CD4-positive, alpha-beta T cell treated with Interleukin-1 beta for 1 hour (primary cell): Measurements from ENCODE around the gene HSPA1B.
"Not testable (repeated sequence)": the region's sequence is repeated elsewhere in the genome, so short reads cannot be mapped to it uniquely, and the experiment has no call there.

Experiments used
- DNase-seq, 2 donors: peaks; one replicate each; pipeline ENCODE4 v3.0.0-alpha.2; 2020 to 2022

The HSPA1B gene

GRCh38 chr6:31799781-31800180, 27.8 kb upstream of the HSPA1B start:
- no peak for DNase-seq

DNA sequence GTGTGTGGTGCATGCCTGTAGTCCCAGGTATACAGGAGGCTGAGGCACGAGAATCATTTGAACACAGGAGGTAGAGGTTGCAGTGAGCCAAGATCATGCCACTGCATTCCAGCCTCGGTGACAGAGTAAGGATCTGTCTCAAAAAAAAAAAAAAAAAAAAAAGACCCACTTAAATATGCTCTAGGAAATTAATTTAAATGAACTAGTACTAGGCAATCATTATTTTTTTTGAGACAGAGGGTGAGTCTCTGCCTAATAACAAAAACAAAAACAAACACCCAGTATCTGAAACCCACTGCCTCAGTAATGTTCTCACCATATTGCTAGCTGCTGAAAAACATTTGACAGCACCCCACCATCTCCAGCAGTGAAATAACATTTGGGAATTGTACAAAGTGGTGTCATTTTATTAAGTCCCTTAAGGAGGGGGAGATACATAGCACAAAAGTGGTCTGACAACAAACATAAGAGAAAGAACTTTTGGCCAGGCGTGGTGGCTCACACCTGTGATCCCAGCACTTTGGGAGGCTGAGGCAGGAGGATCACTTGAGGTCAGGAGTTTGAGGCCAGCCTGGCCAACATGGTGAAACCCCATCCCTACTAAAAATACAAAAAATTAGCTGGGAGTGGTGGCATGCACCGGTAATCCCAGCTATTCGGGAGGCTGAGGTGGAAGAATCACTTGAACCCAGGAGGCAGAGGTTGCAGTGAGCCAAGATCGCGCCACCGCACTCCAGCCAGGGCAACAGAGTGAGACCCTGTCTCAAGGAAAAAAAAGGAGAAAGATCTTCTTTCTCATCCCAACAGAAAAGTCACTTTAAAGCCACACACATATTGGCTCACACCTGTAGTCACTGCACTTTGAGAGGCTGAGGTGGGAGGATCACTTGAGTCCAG, 26.3 kb upstream of the HSPA1B start:
- DNase-seq = not testable (repeated sequence)

DNA sequence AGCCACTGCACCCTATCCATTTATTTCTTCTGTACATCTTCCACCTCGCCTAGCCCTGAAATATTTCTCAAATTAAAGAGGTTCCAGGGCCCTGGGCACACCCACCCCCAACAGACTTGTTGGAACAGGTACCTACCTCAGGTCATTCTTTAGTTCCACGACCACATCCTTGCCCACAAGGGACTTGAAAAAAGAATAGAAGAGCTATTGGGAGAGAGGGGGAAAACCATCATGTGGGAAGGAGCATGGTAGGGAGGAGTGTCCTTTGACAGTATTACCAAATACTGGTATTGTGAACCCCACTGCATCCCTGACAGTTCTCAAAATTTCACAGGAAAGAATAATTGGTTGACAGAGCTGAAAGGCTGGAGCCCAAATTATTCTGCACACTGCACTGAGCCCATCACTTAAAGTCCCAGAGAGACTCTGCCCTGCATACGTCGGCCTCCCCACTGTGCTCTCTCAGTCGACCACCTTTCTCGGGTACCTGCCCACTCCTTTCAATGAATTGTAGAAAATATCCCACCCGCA, 21.5 kb upstream of the HSPA1B start:
- DNase-seq = no peak

GRCh38 chr6:31806470-31807272, 20.9 kb upstream of the HSPA1B start, which contains the start of gene LSM2:
TSS of gene LSM2 (minus strand) at chr6:31806966. CDS start at chr6:31806757, 209 bp downstream.
- DNase-seq = peak; percentile 96 to 98

DNA sequence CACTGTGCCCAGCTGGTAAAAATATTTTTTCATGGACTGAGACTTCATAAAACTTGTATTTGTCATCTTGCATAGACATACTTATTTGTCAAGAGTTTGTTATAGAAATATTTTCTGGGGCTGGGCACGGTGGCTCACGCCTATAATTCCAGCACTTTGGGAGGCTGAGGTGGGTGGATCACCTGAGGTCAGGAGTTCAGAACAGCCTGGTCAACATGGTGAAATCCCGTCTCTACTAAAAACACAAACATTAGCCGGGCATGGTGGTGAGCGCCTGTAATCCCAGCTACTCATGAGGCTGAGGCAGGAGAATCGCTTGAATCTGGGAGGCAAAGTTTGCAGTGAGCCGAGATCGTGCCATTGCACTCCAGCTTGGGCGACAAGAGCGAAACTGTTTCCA, 18.9 kb upstream of the HSPA1B start:
- DNase-seq = not testable (repeated sequence)

DNA sequence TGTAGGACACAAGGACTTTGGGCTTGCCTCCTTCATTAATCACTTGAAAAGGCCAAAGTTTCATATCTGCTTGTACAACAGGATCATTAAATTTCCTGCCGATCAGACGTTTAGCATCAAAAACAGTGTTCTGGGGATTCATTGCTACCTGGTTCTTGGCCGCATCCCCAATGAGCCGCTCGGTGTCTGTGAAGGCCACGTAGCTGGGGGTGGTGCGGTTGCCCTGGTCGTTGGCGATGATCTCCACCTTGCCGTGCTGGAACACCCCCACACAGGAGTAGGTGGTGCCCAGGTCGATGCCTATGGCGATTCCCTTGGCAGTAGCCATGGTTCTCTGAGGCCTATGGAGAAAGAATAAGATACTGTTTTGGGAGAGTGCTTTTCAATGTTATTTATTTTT, 15.9 kb upstream of the HSPA1B start:
- DNase-seq = no peak

GRCh38 chr6:31813465-31813849, 14.1 kb upstream of the HSPA1B start:
- no peak for DNase-seq

- peak; percentile 70 to 71 for DNase-seq
Observed at GRCh38 chr6:31814677-31815024, 12.9 kb upstream of the HSPA1B start.

DNA sequence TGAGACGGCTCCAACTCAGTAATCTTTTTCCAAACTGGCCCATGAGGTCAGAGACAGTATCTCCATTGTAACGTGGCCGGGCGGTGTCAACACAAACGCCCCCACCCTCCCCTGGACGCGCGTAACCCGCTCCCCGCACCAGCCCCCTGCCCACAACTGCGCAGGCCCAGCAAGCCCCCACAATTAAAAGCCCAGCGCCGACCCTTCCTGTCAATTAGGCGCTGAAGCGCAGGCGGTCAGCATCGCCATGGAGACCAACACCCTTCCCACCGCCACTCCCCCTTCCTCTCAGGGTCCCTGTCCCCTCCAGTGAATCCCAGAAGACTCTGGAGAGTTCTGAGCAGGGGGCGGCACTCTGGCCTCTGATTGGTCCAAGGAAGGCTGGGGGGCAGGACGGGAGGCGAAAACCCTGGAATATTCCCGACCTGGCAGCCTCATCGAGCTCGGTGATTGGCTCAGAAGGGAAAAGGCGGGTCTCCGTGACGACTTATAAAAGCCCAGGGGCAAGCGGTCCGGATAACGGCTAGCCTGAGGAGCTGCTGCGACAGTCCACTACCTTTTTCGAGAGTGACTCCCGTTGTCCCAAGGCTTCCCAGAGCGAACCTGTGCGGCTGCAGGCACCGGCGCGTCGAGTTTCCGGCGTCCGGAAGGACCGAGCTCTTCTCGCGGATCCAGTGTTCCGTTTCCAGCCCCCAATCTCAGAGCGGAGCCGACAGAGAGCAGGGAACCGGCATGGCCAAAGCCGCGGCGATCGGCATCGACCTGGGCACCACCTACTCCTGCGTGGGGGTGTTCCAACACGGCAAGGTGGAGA, 12.3 kb upstream of the HSPA1B start, which contains the start of the genes HSPA1A and HSPA1L:
HSPA1A (plus strand) TSS at position 519 of the 814 bp plus-strand sequence; CDS start at position 733, 214 bp downstream.
HSPA1L (minus strand) TSS at position 259 of the 814 bp plus-strand sequence. CDS start 3,311 bp downstream, outside the sequence.
- peak; percentile 84 to 88 for DNase-seq

- DNase-seq = peak in 1 of 2 donors; percentile 55
Observed at GRCh38 chr6:31817133-31817928, 10.2 kb upstream of the HSPA1B start.

DNA sequence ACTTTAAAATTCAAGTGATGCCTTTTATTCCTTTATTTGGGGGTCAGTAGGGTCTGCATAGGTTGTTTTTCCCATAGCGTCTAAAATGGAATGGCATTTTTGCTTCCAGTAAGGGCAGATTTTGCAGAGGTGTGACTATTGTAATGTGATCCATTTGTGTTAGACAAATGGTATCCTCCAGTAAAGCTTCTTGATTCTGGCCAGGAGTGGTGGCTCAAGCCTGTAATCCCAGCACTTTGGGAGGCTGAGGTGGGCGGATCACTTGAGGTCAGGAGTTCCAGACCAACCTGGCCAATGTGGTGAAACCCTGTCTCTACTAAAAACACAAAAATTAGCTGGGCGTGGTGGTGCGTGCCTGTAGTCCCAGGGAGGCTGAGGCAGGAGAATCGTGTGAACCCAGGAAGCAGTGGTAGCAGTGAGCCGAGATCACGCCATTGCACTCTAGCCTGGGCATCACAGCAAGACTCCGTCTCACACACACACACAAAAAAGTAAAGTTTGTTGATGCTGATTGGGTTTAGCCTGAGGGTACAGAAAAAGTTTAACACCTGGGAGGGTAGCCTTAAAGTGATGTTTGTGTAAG, 9.5 kb upstream of the HSPA1B start:
- peak in 1 of 2 donors; percentile 27 for DNase-seq

DNA sequence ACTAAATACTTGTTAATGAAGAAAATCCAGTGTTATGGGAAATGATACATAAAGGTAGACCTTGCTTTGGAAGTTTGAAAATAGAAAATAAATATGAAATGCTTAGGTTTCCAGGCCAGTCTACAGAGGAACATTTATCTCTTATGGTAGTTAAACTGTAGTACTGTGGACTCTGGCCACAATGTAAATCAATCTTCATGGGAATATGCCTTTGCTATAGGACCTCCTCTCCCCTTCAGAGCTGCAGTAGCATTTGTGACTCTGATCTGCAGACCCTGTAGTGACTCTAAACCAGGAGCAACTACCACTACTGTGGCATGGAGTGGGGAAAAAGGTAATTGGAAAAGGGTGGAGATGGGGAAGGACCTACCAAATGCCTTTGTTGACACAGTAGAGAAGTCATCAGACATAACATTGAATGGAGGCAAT, 7.7 kb upstream of the HSPA1B start:
- DNase-seq = no peak

GRCh38 chr6:31820399-31820798, 7.1 kb upstream of the HSPA1B start:
- DNase-seq = not testable (repeated sequence)

DNA sequence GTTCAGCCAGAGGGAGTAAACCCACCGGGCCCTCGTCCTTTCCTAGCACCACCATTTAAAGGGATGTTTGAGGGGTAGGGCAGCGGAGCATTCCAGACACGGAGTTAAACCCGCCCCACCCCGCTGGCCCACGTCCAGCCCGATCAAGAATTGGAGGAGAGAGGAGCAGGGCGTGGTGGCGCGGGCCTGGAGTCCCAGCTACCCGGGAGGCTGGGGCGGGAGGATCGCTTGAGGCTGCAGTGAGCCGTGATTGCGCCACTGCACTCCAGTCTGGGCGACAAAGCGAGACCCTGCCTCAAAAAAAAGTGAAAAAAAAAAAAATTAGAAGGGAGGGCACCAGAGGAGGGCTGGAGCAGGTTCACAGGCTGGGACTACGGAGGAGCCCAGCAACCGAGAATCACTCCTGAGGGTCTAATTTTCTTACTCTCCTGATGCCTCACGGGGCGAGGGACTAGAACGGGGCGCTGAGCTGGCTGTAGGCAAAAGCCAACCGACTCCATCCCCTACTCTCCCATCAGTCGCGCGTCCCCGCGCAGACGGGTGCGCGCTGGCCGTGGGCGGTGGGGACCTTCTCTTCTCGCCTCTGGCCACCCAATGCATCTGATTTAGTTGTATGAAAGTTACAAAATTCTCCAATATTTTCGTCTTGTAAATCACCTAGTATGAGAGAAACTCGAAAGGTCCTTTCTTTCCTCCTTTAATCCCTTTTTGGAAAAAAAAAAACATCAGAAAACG, 6.1 kb upstream of the HSPA1B start:
- DNase-seq = no peak

GRCh38 chr6:31822036-31822821, 5.3 kb upstream of the HSPA1B start:
- DNase-seq = peak; percentile 77 to 79

- DNase-seq = not testable (repeated sequence)
Observed at GRCh38 chr6:31823592-31824196, 3.8 kb upstream of the HSPA1B start.

DNA sequence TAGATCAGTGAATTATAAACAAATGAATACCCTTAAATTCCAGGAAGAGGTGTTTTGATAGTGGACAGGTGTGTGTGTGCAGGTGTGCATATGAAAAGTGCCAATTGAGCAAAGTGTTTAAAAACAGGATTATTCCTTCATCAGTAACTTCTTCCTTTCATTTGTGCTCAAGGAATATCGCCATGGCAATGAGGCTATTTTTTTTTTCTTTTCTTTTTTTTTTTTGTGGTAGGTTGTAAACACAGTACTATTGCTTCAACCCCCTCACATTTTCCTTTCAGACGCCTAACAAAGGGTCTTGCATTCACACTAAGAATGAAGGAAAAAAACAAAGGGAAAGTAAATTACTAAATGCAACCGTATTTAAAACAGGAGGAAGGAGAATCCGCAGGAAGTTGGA, 2.0 kb upstream of the HSPA1B start:
- no peak for DNase-seq

GRCh38 chr6:31826793-31827285, 699 bp upstream of the HSPA1B start:
- DNase-seq = no peak
